Epidermal melanocyte (primary cell): ENCODE data around the gene TMEM170B.

Experiments
- DNase-seq: peaks from one replicate; pipeline ENCODE4 v3.0.0; 2011; ENCODE audit warnings: low spot score; ENCODE audit not compliant: insufficient read length

The TMEM170B gene

GRCh38 chr6:11537229-11538051, at the start of gene TMEM170B:
Gene TMEM170B (plus strand): TSS chr6:11537749. CDS start chr6:11538278, 529 bp downstream.
- peak; percentile 82 for DNase-seq

- no peak for DNase-seq
These were observed 46.6 kb upstream of the TMEM170B start for GRCh38 chr6:11490996-11491395.

GRCh38 chr6:11491596-11492463, 45.7 kb upstream of the TMEM170B start:
- no peak for DNase-seq

- no peak for DNase-seq
These were observed 44.9 kb upstream of the TMEM170B start for GRCh38 chr6:11492464-11493290.

GRCh38 chr6:11493974-11494373, 43.6 kb upstream of the TMEM170B start:
- no peak for DNase-seq

GRCh38 chr6:11494786-11495564, 42.6 kb upstream of the TMEM170B start:
- DNase-seq = no peak

- DNase-seq = no peak
These were observed 41.9 kb upstream of the TMEM170B start for GRCh38 chr6:11495565-11496145.

- peak; percentile 70 for DNase-seq
These were observed 41.1 kb upstream of the TMEM170B start for GRCh38 chr6:11496152-11497060.

GRCh38 chr6:11497107-11497506, 40.4 kb upstream of the TMEM170B start:
- no peak for DNase-seq

GRCh38 chr6:11497881-11498280, 39.7 kb upstream of the TMEM170B start:
- no peak for DNase-seq

- DNase-seq = no peak
These were observed 37.5 kb upstream of the TMEM170B start for GRCh38 chr6:11500008-11500407.

GRCh38 chr6:11509471-11509870, 28.1 kb upstream of the TMEM170B start:
- DNase-seq = no peak

- DNase-seq = no peak
These were observed 22.9 kb upstream of the TMEM170B start for GRCh38 chr6:11514672-11515071.

- no peak for DNase-seq
These were observed 21.8 kb upstream of the TMEM170B start for GRCh38 chr6:11515763-11516162.

- DNase-seq = no peak
These were observed 14.5 kb upstream of the TMEM170B start for GRCh38 chr6:11522812-11523605.

- DNase-seq = no peak
These were observed 11.9 kb upstream of the TMEM170B start for GRCh38 chr6:11525468-11526155.

- DNase-seq = no peak
These were observed 11.4 kb upstream of the TMEM170B start for GRCh38 chr6:11526156-11526505.
